ENCODE data around the gene C12orf56. TPM values are rescaled to one million over a fixed set of nuclear protein-coding genes. Genes with fewer than 3 reads are reported as not detected.
"Not testable (repeated sequence)": the region's sequence is repeated elsewhere in the genome, so short reads cannot be mapped to it uniquely, and the experiment has no call there.

Gene C12orf56
- polyA plus RNA-seq, 1 donor (not counting 4 experiments of a cell fraction or from before 2014, with no cell fraction given) = 0.14 TPM

DNA sequence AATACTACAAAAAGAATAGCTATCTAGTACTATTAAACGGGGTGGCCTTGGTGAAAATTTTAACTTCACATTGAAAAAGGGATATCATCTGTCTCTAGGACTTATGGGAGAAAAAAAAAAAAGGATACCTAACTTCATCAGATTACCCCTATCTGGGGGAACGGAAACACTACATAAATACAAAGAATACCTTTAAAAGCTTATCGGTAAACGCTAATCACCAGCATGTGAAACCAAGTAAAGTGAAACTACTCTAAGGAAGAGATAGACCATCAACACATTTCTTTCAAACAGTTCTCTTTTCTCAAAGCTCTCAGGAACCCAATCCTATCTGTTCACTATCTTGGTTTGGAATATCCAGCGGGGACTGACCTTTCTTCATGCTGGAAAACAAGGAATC, 172.0 kb downstream of the C12orf56 start:
- Histone ChIP-seq H3K79me2 (ENCODE audit: control insufficient read depth, insufficient read depth, low read length) (peaks cover 11% of the 10 kb centered on the region), H3K4me2 (ENCODE audit: control insufficient read depth, extremely low read depth, insufficient read depth, low read depth, low read length) (no peak overlapping the region), H3K9me1 (ENCODE audit: control insufficient read depth, extremely low read depth, insufficient read depth, low read length) (no peaks in the 10 kb centered on the region), H4K20me1 (ENCODE audit: control insufficient read depth, extremely low read depth, insufficient read depth, low read length) (no peaks in the 10 kb centered on the region), H3K9ac (ENCODE audit: control insufficient read depth, extremely low read depth, insufficient read depth, low read length) (no peak overlapping the region), H3K36me3 (ENCODE audit: control insufficient read depth in 2 of 2, extremely low read depth in 1 of 2, insufficient read depth in 2 of 2, low read length in 2 of 2) (peaks cover 1 to 3% of the 10 kb centered on the region in 2 experiments), H3K4me1 (ENCODE audit: control insufficient read depth, extremely low read depth, insufficient read depth, low read length) (peaks cover 16% of the 10 kb centered on the region), H3K9me3 (ENCODE audit: control insufficient read depth, low read depth, low read length) (no peaks in the 10 kb centered on the region), H3K27ac (ENCODE audit: control insufficient read depth, insufficient read depth, low read length) (no peak overlapping the region), H2AFZ (ENCODE audit: control insufficient read depth, low read length) (no peak overlapping the region), H3K4me3 (ENCODE audit: control insufficient read depth in 2 of 3, extremely low read depth in 1 of 3, insufficient read depth in 2 of 3, low read depth in 1 of 3, low read length in 3 of 3) (no peak overlapping the region), H3K27me3 (ENCODE audit: control insufficient read depth, extremely low read depth, insufficient read depth, low read length) (no peaks in the 10 kb centered on the region)
- dilution Hi-C loops (cut with MboI; ENCODE audit: extremely low pct_ligation_motif_present, low sequenced_read_pairs) = no loop called here
- DNase-seq (ENCODE audit: low read depth, low spot score) (no peak), FAIRE-seq (no peak)
- TF ChIP-seq EZH2 (IDR thresholded peaks at IDR 0.05; ENCODE audit: low read length) = no peak
- TF ChIP-seq, protein P1, sequence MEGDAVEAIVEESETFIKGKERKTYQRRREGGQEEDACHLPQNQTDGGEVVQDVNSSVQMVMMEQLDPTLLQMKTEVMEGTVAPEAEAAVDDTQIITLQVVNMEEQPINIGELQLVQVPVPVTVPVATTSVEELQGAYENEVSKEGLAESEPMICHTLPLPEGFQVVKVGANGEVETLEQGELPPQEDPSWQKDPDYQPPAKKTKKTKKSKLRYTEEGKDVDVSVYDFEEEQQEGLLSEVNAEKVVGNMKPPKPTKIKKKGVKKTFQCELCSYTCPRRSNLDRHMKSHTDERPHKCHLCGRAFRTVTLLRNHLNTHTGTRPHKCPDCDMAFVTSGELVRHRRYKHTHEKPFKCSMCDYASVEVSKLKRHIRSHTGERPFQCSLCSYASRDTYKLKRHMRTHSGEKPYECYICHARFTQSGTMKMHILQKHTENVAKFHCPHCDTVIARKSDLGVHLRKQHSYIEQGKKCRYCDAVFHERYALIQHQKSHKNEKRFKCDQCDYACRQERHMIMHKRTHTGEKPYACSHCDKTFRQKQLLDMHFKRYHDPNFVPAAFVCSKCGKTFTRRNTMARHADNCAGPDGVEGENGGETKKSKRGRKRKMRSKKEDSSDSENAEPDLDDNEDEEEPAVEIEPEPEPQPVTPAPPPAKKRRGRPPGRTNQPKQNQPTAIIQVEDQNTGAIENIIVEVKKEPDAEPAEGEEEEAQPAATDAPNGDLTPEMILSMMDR (optimal IDR thresholded peaks at IDR 0.05 in 1 of 3, IDR thresholded peaks at IDR 0.05 in 1 of 3, conservative IDR thresholded peaks at IDR 0.05 in 1 of 3; ENCODE audit: extremely low read depth in 1 of 3, insufficient read depth in 2 of 3, low read length in 3 of 3) = no peak

DNA sequence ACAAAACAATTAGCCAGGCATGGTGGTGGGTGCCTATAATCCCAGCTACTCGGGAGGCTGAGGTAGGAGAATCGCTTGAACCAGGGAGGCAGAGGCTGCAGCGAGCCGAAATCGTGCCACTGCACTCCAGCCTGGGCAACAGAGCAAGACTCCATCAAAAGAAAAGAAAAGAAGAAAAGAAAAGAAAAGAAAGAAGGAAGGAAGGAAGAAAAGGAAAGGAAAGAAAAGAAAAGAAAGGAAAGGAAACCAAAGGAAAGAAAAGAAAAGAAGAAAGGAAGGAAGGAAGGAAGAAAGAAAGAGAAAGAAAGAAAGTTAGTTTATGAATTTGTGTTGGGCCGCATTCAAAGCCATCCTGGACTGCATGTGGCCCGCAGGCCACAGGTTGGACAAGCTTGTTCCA, 172.9 kb downstream of the C12orf56 start:
- DNase-seq (ENCODE audit: low read depth, low spot score); H3K27ac ChIP-seq (ENCODE audit: control insufficient read depth, insufficient read depth, low read length); H2AFZ ChIP-seq (ENCODE audit: control insufficient read depth, low read length); dilution Hi-C loops (cut with MboI; ENCODE audit: extremely low pct_ligation_motif_present, low sequenced_read_pairs); H3K27me3 ChIP-seq (ENCODE audit: control insufficient read depth, extremely low read depth, insufficient read depth, low read length); H4K20me1 ChIP-seq (ENCODE audit: control insufficient read depth, extremely low read depth, insufficient read depth, low read length); H3K9me3 ChIP-seq (ENCODE audit: control insufficient read depth, low read depth, low read length); H3K4me2 ChIP-seq (ENCODE audit: control insufficient read depth, extremely low read depth, insufficient read depth, low read depth, low read length); H3K9ac ChIP-seq (ENCODE audit: control insufficient read depth, extremely low read depth, insufficient read depth, low read length); H3K9me1 ChIP-seq (ENCODE audit: control insufficient read depth, extremely low read depth, insufficient read depth, low read length); H3K4me3 ChIP-seq (ENCODE audit: control insufficient read depth in 2 of 3, extremely low read depth in 1 of 3, insufficient read depth in 2 of 3, low read depth in 1 of 3, low read length in 3 of 3); H3K36me3 ChIP-seq (ENCODE audit: control insufficient read depth in 2 of 2, extremely low read depth in 1 of 2, insufficient read depth in 2 of 2, low read length in 2 of 2); FAIRE-seq: not testable (repeated sequence)
- Histone ChIP-seq H3K79me2 (ENCODE audit: control insufficient read depth, insufficient read depth, low read length) (peaks cover 11% of the 10 kb centered on the region), H3K4me1 (ENCODE audit: control insufficient read depth, extremely low read depth, insufficient read depth, low read length) (peaks cover 16% of the 10 kb centered on the region)

DNA sequence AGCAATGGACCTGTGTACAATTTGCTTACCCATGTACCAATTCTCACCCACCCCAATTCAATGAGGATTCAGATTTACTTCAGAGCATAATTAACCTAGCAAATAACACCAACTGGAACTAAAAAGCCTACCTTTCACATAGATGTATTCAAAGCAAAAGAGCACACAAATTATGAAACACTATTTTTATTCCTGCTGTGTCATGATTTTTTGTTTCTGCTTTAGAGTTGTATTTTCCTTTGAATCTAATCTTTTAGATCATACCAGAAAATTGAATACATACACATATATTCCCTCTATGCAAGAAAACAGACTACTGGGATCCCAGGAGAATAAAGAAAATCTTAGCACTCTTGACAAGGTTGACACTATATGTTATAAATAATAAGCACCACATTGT, 174.3 kb downstream of the C12orf56 start:
- Histone ChIP-seq H3K27ac (ENCODE audit: control insufficient read depth, insufficient read depth, low read length) (no peak overlapping the region), H3K79me2 (ENCODE audit: control insufficient read depth, insufficient read depth, low read length) (peaks cover 7% of the 10 kb centered on the region), H3K4me2 (ENCODE audit: control insufficient read depth, extremely low read depth, insufficient read depth, low read depth, low read length) (no peak overlapping the region), H3K9me3 (ENCODE audit: control insufficient read depth, low read depth, low read length) (no peaks in the 10 kb centered on the region), H3K27me3 (ENCODE audit: control insufficient read depth, extremely low read depth, insufficient read depth, low read length) (no peaks in the 10 kb centered on the region), H3K36me3 (ENCODE audit: control insufficient read depth in 2 of 2, extremely low read depth in 1 of 2, insufficient read depth in 2 of 2, low read length in 2 of 2) (peaks cover 1 to 16% of the 10 kb centered on the region in 2 experiments), H3K9ac (ENCODE audit: control insufficient read depth, extremely low read depth, insufficient read depth, low read length) (no peak overlapping the region), H4K20me1 (ENCODE audit: control insufficient read depth, extremely low read depth, insufficient read depth, low read length) (no peaks in the 10 kb centered on the region), H2AFZ (ENCODE audit: control insufficient read depth, low read length) (no peak overlapping the region), H3K4me1 (ENCODE audit: control insufficient read depth, extremely low read depth, insufficient read depth, low read length) (peaks cover 11% of the 10 kb centered on the region), H3K4me3 (ENCODE audit: control insufficient read depth in 2 of 3, extremely low read depth in 1 of 3, insufficient read depth in 2 of 3, low read depth in 1 of 3, low read length in 3 of 3) (no peak overlapping the region), H3K9me1 (ENCODE audit: control insufficient read depth, extremely low read depth, insufficient read depth, low read length) (no peaks in the 10 kb centered on the region)
- TF ChIP-seq EZH2 (IDR thresholded peaks at IDR 0.05; ENCODE audit: low read length) = no peak
- TF ChIP-seq, protein P1 (optimal IDR thresholded peaks at IDR 0.05 in 1 of 3, IDR thresholded peaks at IDR 0.05 in 1 of 3, conservative IDR thresholded peaks at IDR 0.05 in 1 of 3; ENCODE audit: extremely low read depth in 1 of 3, insufficient read depth in 2 of 3, low read length in 3 of 3) = no peak
- DNase-seq (ENCODE audit: low read depth, low spot score) (no peak), FAIRE-seq (no peak)
- dilution Hi-C loops (cut with MboI; ENCODE audit: extremely low pct_ligation_motif_present, low sequenced_read_pairs) = no loop called here

Data from keratinocyte (primary cell).